Measurements from ENCODE around the gene CCDC172. TPM values are rescaled to one million over a fixed set of nuclear protein-coding genes. Genes with fewer than 3 reads are reported as not detected.

The CCDC172 gene
- total and polyA plus RNA-seq, 4 experiments from 2014 or later, result not detected

DNA sequence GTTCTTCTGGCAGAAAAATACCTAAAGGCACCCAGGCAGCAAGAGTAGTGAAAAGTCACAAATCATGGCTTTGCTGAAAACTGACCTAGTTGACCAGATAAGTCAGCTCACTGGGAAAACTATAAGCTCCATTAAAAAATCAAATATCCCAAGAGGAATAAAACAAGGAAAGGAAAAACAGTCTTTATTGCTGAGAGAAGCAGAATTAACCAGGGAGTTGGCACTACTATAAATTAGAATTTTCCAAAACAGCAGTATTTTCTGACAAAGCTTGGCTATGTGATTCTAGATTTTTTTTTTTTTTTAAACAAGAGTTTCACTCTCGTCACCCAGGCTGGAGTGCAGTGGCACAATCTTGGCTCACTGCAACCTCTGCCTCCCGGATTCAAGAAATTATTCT is 12.6 kb downstream of the CCDC172 start:
- intact Hi-C loops (cut with micrococcal nuclease), result no loop called here
- Histone ChIP-seq H3K27me3 (ENCODE audit: insufficient read depth, low read length) (no peaks in the 10 kb centered on the region), H3K36me3 (ENCODE audit: insufficient read depth, low read length) (no peaks in the 10 kb centered on the region), H3K4me3 (ENCODE audit: low read length in 2 of 2) (no peak overlapping the region), H3K27ac (ENCODE audit: low read depth, low read length) (no peak overlapping the region), H3K9me3 (ENCODE audit: control insufficient read depth in 1 of 2, low read length in 2 of 2) (no peaks in the 10 kb centered on the region), H3K4me1 (ENCODE audit: insufficient read depth, low read length) (no peaks in the 10 kb centered on the region)
- no peaks in the 10 kb centered on the region for H3K36me3 Mint-ChIP-seq
- H3K27ac Mint-ChIP-seq, result no peak overlapping the region
- H3K4me3 Mint-ChIP-seq, result no peak overlapping the region
- no peaks in the 10 kb centered on the region for H3K4me1 Mint-ChIP-seq
- DNase-seq, result no peak
- no peaks in the 10 kb centered on the region for H3K9me3 Mint-ChIP-seq
- ChIA-PET CTCF (ENCODE audit: partially characterized antibody) (interaction anchor here (0.6 kb wide), 1 partner anchor 10 kb away, joined by 3 read pairs; no protein-coding TSS in a partner anchor), POLR2A (ENCODE audit: partially characterized antibody) (no interaction called here)
- no peaks in the 10 kb centered on the region for H3K27me3 Mint-ChIP-seq

DNA sequence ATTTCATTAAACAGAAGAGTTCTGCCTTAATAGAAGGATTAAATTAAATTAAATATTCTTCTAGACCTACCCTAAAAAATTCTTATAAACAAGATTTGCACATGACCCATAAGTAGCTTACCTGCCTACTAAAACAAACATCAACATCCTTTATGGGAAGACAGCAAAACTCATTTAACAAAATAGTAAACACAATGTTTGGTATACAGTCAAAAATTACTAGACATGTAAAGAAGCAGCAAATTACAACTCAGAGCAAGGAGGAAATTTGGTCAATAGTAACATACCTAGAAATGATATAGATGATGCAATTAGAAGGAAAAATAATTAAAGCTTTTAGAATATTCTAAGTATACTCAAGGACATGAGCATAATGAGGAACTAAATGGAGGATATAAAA is 27.9 kb downstream of the CCDC172 start:
- H3K27me3 Mint-ChIP-seq, result no peaks in the 10 kb centered on the region
- no peaks in the 10 kb centered on the region for H3K27me3 ChIP-seq (ENCODE audit: insufficient read depth, low read length)
- peaks cover 0 to 16% (median 8%) of the 10 kb centered on the region in 8 donors for H3K9me3 Mint-ChIP-seq

DNA sequence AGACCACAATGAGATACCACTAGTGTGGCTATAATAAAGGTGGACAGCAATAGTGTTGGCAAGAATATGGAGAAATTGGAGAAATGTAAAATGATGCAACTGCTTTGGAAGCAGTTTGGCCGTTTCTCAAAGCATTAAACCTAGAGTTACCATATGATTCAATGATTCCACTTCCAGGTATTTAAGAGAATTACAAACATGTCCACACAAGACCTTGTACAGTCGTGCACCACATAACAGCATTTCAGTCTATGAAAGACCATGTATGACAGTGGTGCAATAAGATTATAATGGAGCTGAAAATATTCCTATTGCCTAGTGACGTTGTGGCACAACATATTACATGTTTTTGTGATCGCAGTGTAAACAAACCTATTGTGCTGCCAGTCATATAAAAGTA is 29.6 kb downstream of the CCDC172 start:
- Histone ChIP-seq H3K27me3 (ENCODE audit: insufficient read depth, low read length) (no peaks in the 10 kb centered on the region), H3K4me1 (ENCODE audit: insufficient read depth, low read length) (no peaks in the 10 kb centered on the region), H3K27ac (ENCODE audit: low read depth, low read length) (no peak overlapping the region), H3K4me3 (ENCODE audit: low read length in 2 of 2) (no peak overlapping the region), H3K9me3 (ENCODE audit: control insufficient read depth in 1 of 2, low read length in 2 of 2) (no peaks in the 10 kb centered on the region), H3K36me3 (ENCODE audit: insufficient read depth, low read length) (no peaks in the 10 kb centered on the region)
- intact Hi-C loops (cut with micrococcal nuclease), result no loop called here
- H3K27ac Mint-ChIP-seq, result no peak overlapping the region
- H3K4me3 Mint-ChIP-seq, result no peak overlapping the region
- H3K36me3 Mint-ChIP-seq, result no peaks in the 10 kb centered on the region
- ChIA-PET POLR2A (ENCODE audit: partially characterized antibody) (no interaction called here), CTCF (ENCODE audit: partially characterized antibody) (no interaction called here)
- H3K9me3 Mint-ChIP-seq, result peaks cover 0 to 16% (median 8%) of the 10 kb centered on the region in 8 donors
- DNase-seq, result no peak
- H3K27me3 Mint-ChIP-seq, result no peaks in the 10 kb centered on the region
- no peaks in the 10 kb centered on the region for H3K4me1 Mint-ChIP-seq

More for the DNA sequence above, 27.9 kb downstream of the CCDC172 start:
- no peaks in the 10 kb centered on the region for H3K36me3 ChIP-seq (ENCODE audit: insufficient read depth, low read length)
- Mint-ChIP-seq H3K4me1 (no peaks in the 10 kb centered on the region), H3K4me3 (no peak overlapping the region), H3K27ac (no peak overlapping the region), H3K36me3 (no peaks in the 10 kb centered on the region)
- ChIA-PET CTCF (ENCODE audit: partially characterized antibody) (interaction anchor here (1.2 kb wide), 1 partner anchor 8 kb away, joined by 3 read pairs; no protein-coding TSS in a partner anchor), POLR2A (ENCODE audit: partially characterized antibody) (no interaction called here)
- H3K9me3 ChIP-seq (ENCODE audit: control insufficient read depth in 1 of 2, low read length in 2 of 2), result no peaks in the 10 kb centered on the region
- no peak overlapping the region for H3K27ac ChIP-seq (ENCODE audit: low read depth, low read length)
- no peak overlapping the region for H3K4me3 ChIP-seq (ENCODE audit: low read length in 2 of 2)
- DNase-seq, result no peak
- intact Hi-C loops (cut with micrococcal nuclease), result no loop called here
- H3K4me1 ChIP-seq (ENCODE audit: insufficient read depth, low read length), result no peaks in the 10 kb centered on the region

DNA sequence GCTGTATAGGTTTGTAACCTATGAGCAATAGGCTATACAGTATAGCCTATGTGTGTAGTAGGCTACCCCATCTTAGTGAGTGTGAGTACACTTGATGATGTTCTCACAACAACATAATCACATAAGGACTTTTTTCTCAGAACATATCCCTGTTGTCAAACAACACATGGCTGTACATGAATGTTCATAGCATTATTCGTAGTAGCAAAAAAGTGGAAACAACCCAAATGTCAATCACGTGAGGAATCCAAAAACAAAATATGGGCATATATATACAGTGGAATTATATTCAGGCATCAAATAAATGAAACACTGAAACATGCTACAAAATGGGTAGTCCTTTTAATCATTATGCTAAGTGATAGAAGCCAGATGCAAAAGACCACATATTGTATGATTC is 31.1 kb downstream of the CCDC172 start:
- H3K36me3 ChIP-seq (ENCODE audit: insufficient read depth, low read length), result no peaks in the 10 kb centered on the region
- intact Hi-C loops (cut with micrococcal nuclease), result no loop called here
- H3K36me3 Mint-ChIP-seq, result no peaks in the 10 kb centered on the region
- no peak overlapping the region for H3K27ac Mint-ChIP-seq
- no peak for DNase-seq
- ChIA-PET CTCF (ENCODE audit: partially characterized antibody) (no interaction called here), POLR2A (ENCODE audit: partially characterized antibody) (no interaction called here)
- H3K27ac ChIP-seq (ENCODE audit: low read depth, low read length), result no peak overlapping the region
- no peak overlapping the region for H3K4me3 Mint-ChIP-seq
- no peaks in the 10 kb centered on the region for H3K9me3 ChIP-seq (ENCODE audit: control insufficient read depth in 1 of 2, low read length in 2 of 2)
- no peaks in the 10 kb centered on the region for H3K4me1 ChIP-seq (ENCODE audit: insufficient read depth, low read length)
- H3K9me3 Mint-ChIP-seq, result peaks cover 0 to 11% (median 8%) of the 10 kb centered on the region in 8 donors
- no peaks in the 10 kb centered on the region for H3K27me3 Mint-ChIP-seq
- no peaks in the 10 kb centered on the region for H3K4me1 Mint-ChIP-seq
- no peaks in the 10 kb centered on the region for H3K27me3 ChIP-seq (ENCODE audit: insufficient read depth, low read length)
- H3K4me3 ChIP-seq (ENCODE audit: low read length in 2 of 2), result no peak overlapping the region

DNA sequence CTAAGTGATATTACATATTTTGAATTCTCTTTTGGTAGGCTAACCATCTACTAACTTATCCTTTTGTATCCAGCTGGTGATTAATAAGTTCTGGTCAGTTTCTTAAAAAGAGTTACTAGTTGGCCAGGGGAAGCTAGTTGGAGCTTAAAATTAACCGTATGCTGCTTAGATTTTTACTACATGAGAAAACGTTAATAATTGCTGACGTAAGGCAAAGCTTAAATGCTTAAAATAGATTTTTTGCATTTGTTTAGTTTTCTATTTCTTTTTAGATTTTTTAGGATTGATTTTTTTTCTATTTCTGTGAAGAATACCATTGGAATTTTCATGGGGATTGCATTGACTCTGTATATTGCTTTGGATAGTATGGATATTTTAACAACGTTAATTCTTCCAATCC is 32.6 kb downstream of the CCDC172 start:
- no peak overlapping the region for H3K4me3 ChIP-seq (ENCODE audit: low read length in 2 of 2)
- H3K4me1 ChIP-seq (ENCODE audit: insufficient read depth, low read length), result no peaks in the 10 kb centered on the region
- H3K9me3 ChIP-seq (ENCODE audit: control insufficient read depth in 1 of 2, low read length in 2 of 2), result no peaks in the 10 kb centered on the region
- DNase-seq, result no peak
- no peaks in the 10 kb centered on the region for H3K27me3 ChIP-seq (ENCODE audit: insufficient read depth, low read length)
- CTCF ChIA-PET (ENCODE audit: partially characterized antibody), result no interaction called here
- Mint-ChIP-seq H3K36me3 (no peaks in the 10 kb centered on the region), H3K4me3 (no peak overlapping the region), H3K4me1 (no peaks in the 10 kb centered on the region), H3K9me3 (peaks cover 0 to 10% (median 4%) of the 10 kb centered on the region in 8 donors), H3K27ac (no peak overlapping the region), H3K27me3 (no peaks in the 10 kb centered on the region)
- POLR2A ChIA-PET (ENCODE audit: partially characterized antibody), result no interaction called here
- intact Hi-C loops (cut with micrococcal nuclease), result no loop called here
- H3K27ac ChIP-seq (ENCODE audit: low read depth, low read length), result no peak overlapping the region
- H3K36me3 ChIP-seq (ENCODE audit: insufficient read depth, low read length), result no peaks in the 10 kb centered on the region

DNA sequence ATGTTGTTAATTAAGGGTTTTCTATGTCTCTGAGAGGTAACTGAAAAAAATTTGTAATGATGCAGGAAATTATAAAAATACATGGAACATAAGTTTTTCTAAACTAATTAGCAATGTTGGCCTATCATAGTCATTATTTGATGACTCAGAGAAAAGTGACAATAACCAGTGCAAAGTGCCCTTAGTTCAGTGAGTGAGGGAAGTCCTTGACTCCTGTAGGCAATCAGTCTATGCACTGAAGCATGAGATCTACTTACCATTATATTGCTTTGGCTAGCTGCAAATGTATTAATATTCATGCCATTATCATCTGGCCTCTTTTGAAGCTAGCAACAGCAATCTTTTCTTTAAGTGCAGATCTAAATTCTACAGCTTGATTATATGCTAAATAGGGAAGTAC is 40.6 kb downstream of the CCDC172 start:
- no peak overlapping the region for H3K4me3 Mint-ChIP-seq
- POLR2A ChIA-PET (ENCODE audit: partially characterized antibody), result no interaction called here
- H3K27me3 ChIP-seq (ENCODE audit: insufficient read depth, low read length), result no peaks in the 10 kb centered on the region
- H3K27me3 Mint-ChIP-seq, result no peaks in the 10 kb centered on the region
- no peak overlapping the region for H3K27ac ChIP-seq (ENCODE audit: low read depth, low read length)
- no peaks in the 10 kb centered on the region for H3K9me3 Mint-ChIP-seq
- no peaks in the 10 kb centered on the region for H3K4me1 Mint-ChIP-seq
- no peaks in the 10 kb centered on the region for H3K4me1 ChIP-seq (ENCODE audit: insufficient read depth, low read length)
- CTCF ChIA-PET (ENCODE audit: partially characterized antibody), result no interaction called here
- no peaks in the 10 kb centered on the region for H3K36me3 Mint-ChIP-seq
- DNase-seq, result no peak
- H3K27ac Mint-ChIP-seq, result no peak overlapping the region
- H3K36me3 ChIP-seq (ENCODE audit: insufficient read depth, low read length), result no peaks in the 10 kb centered on the region
- H3K9me3 ChIP-seq (ENCODE audit: control insufficient read depth in 1 of 2, low read length in 2 of 2), result no peaks in the 10 kb centered on the region
- no peak overlapping the region for H3K4me3 ChIP-seq (ENCODE audit: low read length in 2 of 2)
- intact Hi-C loops (cut with micrococcal nuclease), result no loop called here

DNA sequence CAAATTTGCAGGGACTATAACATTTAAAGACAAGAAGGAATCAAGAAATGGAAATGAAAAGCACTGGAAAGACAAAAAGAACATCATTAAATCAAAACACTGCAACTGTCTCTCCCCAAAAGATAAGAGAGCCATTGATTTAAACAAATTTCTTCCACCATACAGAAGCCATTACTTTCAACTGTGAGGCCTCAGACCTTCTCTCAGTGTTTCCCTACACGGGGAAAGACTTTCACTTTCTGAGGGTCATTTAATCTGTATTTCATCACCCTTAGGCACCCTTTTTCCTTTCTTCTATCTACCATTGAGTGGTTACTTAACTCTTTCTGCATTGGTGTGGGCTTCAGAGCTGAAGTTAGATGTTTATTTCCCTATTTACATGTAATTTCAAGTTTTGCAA is 47.5 kb downstream of the CCDC172 start:
- CTCF ChIA-PET (ENCODE audit: partially characterized antibody), result no interaction called here
- no peak overlapping the region for H3K27ac Mint-ChIP-seq
- intact Hi-C loops (cut with micrococcal nuclease), result no loop called here

DNA sequence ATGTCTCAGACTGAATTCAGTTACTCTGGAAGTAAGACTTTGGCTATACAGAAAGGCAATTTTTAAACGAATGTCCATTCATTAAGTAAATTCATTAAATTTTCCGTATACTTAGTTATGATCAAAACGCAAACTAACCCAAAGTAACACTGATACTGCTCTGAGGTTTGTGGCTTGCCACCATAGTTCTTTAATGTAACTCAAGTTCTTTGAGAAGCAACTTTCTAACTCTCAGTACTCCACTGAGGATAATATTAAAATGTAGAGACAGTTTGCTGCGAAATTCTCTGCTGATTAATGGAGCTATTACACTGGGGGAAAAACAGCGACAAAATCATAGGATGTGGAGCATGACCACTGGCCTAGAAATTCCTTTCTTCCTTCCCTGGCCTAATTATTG is 58.0 kb downstream of the CCDC172 start:
- no peak overlapping the region for H3K27ac ChIP-seq (ENCODE audit: low read depth, low read length)
- ChIA-PET CTCF (ENCODE audit: partially characterized antibody) (no interaction called here), POLR2A (ENCODE audit: partially characterized antibody) (no interaction called here)
- no peak for DNase-seq
- intact Hi-C loops (cut with micrococcal nuclease), result loop anchor here (10.0 kb wide), 1 partner anchor 1507 kb away; no protein-coding TSS in a partner anchor
- H3K27me3 Mint-ChIP-seq, result no peaks in the 10 kb centered on the region
- H3K9me3 ChIP-seq (ENCODE audit: control insufficient read depth in 1 of 2, low read length in 2 of 2), result no peaks in the 10 kb centered on the region
- H3K4me1 Mint-ChIP-seq, result peaks cover 0 to 1% (median 0%) of the 10 kb centered on the region in 4 donors
- H3K36me3 ChIP-seq (ENCODE audit: insufficient read depth, low read length), result no peaks in the 10 kb centered on the region
- H3K4me3 Mint-ChIP-seq, result no peak overlapping the region
- no peak overlapping the region for H3K27ac Mint-ChIP-seq
- no peak overlapping the region for H3K4me3 ChIP-seq (ENCODE audit: low read length in 2 of 2)
- no peaks in the 10 kb centered on the region for H3K4me1 ChIP-seq (ENCODE audit: insufficient read depth, low read length)
- no peaks in the 10 kb centered on the region for H3K9me3 Mint-ChIP-seq
- H3K36me3 Mint-ChIP-seq, result no peaks in the 10 kb centered on the region
- no peaks in the 10 kb centered on the region for H3K27me3 ChIP-seq (ENCODE audit: insufficient read depth, low read length)

More for the DNA sequence above, 47.5 kb downstream of the CCDC172 start:
- Mint-ChIP-seq H3K4me3 (no peak overlapping the region), H3K27me3 (peaks cover 2 to 7% of the 10 kb centered on the region in 2 donors), H3K4me1 (no peaks in the 10 kb centered on the region), H3K36me3 (no peaks in the 10 kb centered on the region), H3K9me3 (peaks cover 0 to 3% (median 0%) of the 10 kb centered on the region in 8 donors)
- Histone ChIP-seq H3K9me3 (ENCODE audit: control insufficient read depth in 1 of 2, low read length in 2 of 2) (no peaks in the 10 kb centered on the region), H3K4me1 (ENCODE audit: insufficient read depth, low read length) (no peaks in the 10 kb centered on the region), H3K4me3 (ENCODE audit: low read length in 2 of 2) (no peak overlapping the region), H3K27ac (ENCODE audit: low read depth, low read length) (no peak overlapping the region), H3K27me3 (ENCODE audit: insufficient read depth, low read length) (no peaks in the 10 kb centered on the region), H3K36me3 (ENCODE audit: insufficient read depth, low read length) (no peaks in the 10 kb centered on the region)
- DNase-seq, result no peak
- POLR2A ChIA-PET (ENCODE audit: partially characterized antibody), result no interaction called here
